Brain microvascular endothelial cell (primary cell): ENCODE data around the gene DDX41.

ENCODE experiments used
- DNase-seq: peaks from one replicate; pipeline ENCODE4 v3.0.0-alpha.2; 2020
- H3K27ac ChIP-seq: fragments of 250-450 bp; sonication (Bioruptor Pico); 2 replicates; pipeline ENCODE4 v1.5.1; 2020; ENCODE audit warnings: mild to moderate bottlenecking, moderate library complexity
- H3K27me3 ChIP-seq: fragments of 250-450 bp; sonication (Bioruptor Pico); replicated peaks from 2 replicates; pipeline ENCODE4 v1.5.1; 2020; ENCODE audit warnings: mild to moderate bottlenecking
- H3K36me3 ChIP-seq: fragments of 250-450 bp; sonication (Bioruptor Pico); replicated peaks from 2 replicates; pipeline ENCODE4 v1.5.1; 2020; ENCODE audit warnings: mild to moderate bottlenecking
- H3K4me3 ChIP-seq: 2 replicates; pipeline ENCODE4 v1.5.1; 2011; ENCODE audit warnings: low read depth, mild to moderate bottlenecking, control low read depth, low read length, moderate library complexity
- in situ Hi-C: cut with HindIII; loops from 2 replicates; pipeline ENCODE4 v1.10.0; 2017; ENCODE audit warnings: low sequenced_read_pairs, low pct_ligation_motif_present
- TF ChIP-seq, protein P1 (sequence below): IDR thresholded peaks from 2 replicates; pipeline ENCODE4 v1.5.1; 2011; ENCODE audit warnings: low read depth, mild to moderate bottlenecking, moderate library complexity, low read length, control low read depth, inconsistent platforms; ENCODE audit errors: missing control alignments

The DDX41 gene

DNA sequence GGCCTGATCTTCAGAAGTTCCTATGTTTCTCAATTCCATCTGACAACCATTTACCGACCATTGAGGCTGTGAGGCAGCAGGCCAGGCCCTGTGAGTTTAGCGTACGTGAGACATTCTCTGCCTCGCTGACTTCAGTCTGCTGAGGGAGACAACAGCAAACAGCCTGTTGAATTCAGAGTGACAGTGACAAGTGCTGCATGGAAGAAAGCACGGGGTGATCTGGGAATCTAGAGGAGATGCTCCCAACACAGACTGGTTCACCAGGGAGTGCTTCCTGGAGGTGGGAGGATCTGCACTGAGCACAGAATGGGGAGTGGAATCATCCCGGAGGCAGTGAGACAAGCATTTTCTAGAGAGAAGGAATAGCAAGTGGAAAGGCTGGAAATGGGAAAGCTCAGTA lies 10.0 kb upstream of the DDX41 start:
- TF ChIP-seq, protein P1, sequence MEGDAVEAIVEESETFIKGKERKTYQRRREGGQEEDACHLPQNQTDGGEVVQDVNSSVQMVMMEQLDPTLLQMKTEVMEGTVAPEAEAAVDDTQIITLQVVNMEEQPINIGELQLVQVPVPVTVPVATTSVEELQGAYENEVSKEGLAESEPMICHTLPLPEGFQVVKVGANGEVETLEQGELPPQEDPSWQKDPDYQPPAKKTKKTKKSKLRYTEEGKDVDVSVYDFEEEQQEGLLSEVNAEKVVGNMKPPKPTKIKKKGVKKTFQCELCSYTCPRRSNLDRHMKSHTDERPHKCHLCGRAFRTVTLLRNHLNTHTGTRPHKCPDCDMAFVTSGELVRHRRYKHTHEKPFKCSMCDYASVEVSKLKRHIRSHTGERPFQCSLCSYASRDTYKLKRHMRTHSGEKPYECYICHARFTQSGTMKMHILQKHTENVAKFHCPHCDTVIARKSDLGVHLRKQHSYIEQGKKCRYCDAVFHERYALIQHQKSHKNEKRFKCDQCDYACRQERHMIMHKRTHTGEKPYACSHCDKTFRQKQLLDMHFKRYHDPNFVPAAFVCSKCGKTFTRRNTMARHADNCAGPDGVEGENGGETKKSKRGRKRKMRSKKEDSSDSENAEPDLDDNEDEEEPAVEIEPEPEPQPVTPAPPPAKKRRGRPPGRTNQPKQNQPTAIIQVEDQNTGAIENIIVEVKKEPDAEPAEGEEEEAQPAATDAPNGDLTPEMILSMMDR = no peak
- Histone ChIP-seq H3K27ac (no peak overlapping the region), H3K36me3 (peaks cover 67% of the 10 kb centered on the region), H3K27me3 (no peaks in the 10 kb centered on the region), H3K4me3 (no peak overlapping the region)
- in situ Hi-C loops = no loop called here
- no peak for DNase-seq

DNA sequence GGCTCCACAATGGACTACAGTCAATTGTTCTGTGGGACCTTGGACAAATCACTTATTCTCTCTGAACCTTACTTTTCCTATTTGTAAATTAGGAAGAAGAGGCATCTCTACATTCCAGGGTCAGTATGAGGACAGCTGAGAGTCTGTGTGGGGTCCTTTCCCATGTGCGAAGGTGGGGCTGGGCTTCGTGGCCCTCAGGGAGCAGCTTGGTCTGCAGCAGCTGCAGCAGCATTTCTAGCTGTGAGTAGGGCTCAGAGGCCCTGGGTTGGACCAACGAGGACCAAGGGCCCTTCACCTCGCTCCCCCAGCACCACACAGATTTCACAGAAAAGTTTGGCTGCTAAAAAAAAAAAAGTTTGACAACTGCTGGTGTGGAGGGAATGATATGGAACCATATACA lies 9.4 kb upstream of the DDX41 start:
- DNase-seq = no peak
- in situ Hi-C loops = no loop called here
- H3K4me3 ChIP-seq = no peak overlapping the region
- TF ChIP-seq, protein P1 = no peak
- H3K27me3 ChIP-seq = no peaks in the 10 kb centered on the region
- H3K27ac ChIP-seq = no peak overlapping the region
- H3K36me3 ChIP-seq = peaks cover 69% of the 10 kb centered on the region

DNA sequence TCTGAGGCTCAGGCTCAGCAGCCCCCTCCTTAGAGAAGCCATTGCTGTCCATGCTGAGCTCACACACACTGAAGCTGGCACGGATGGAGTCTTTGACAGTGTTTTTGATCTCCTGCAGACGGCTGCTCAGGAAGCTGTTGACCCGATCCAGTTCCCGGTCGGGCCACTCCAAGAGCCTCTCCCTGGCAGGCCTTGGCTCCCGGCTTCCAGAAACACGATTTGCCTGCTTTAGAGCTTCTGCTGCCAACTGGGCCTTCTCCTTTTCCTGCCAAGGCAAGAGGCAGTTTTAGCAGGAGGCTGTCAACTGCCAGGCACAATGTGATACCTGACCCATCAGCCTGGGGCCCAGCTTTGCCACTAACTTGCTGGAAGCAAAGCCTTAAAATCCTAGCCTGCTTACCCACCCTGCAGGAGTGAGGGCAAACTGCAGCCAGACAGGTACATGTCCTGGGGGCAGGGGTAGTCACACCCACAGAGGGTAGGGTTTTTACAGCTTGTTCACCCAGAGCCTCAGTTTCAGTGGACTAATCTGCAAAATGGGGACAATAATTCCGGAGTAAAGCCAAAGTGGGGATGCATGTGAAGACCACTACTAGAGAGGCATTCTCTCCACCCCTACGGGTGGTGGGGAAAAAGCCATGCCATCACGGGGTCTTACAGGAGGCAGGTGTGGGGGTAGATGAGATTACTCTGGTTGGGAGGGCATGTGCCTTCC lies 8.3 kb upstream of the DDX41 start:
- in situ Hi-C loops = no loop called here
- Histone ChIP-seq H3K4me3 (no peak overlapping the region), H3K27ac (no peak overlapping the region), H3K36me3 (peaks cover 68% of the 10 kb centered on the region), H3K27me3 (no peaks in the 10 kb centered on the region)
- DNase-seq = no peak
- TF ChIP-seq, protein P1 = no peak

DNA sequence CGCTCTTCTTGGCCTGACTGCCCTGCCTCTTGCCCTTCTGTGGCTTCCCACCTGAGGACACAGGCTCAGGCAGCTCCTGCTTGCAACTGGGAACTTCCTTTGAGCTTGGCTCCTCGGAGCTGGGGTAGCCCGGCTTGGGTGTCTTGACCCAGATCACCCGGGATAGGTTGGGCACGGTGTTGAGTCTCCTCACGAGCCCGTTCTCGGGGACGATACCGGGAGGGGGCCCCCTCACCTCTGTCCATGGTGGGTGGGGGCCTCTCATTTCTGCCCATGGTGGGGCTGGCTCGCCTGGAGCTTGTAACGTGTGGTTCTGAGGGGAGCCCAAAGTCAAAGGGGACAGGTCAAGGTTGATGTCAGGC lies 7.8 kb upstream of the DDX41 start:
- in situ Hi-C loops = no loop called here
- no peaks in the 10 kb centered on the region for H3K27me3 ChIP-seq
- DNase-seq = no peak
- peaks cover 68% of the 10 kb centered on the region for H3K36me3 ChIP-seq
- no peak overlapping the region for H3K27ac ChIP-seq
- H3K4me3 ChIP-seq = no peak overlapping the region
- TF ChIP-seq, protein P1 = no peak

DNA sequence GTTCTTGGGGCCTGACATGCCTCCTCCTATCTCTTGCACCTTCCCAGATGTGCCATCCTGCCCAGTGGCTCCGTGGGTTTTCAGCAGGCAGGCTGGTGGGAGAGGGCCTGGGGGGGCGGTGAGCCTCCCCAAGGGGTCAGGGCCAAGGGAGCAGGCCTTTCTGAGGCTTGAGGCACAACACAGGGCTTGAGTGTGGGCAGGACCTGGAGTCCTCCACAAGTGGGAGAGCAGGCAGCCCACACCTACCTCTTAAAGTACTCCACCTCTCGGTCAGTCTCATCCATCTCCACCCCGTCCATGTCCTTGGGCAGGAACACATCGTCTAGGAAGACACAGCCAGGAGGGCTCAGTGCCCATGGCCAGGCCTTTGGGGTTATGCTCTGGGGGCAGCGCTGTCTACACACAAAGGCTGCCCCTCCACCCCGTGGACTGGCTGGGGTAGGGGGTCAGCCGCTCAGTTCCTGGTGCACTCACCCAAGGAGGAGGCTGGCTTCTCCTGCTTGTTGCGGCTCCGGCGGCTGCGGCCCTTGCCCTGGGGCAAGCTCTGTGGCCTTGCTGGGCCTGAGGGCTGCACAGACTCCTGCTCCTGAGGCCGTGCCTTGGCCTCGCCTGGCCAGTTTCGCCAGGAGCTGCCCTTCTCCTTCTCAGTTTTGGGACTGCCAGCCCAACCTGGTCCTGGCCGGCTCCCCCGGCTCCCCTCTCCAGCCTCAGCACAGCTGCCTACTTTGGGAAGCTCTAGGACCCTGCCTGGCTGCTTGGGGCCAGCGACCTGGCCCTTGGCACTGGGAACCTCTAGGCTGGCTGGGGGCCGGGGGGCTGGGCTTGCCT lies 7.2 kb upstream of the DDX41 start:
- Histone ChIP-seq H3K27me3 (no peaks in the 10 kb centered on the region), H3K27ac (no peak overlapping the region), H3K4me3 (no peak overlapping the region), H3K36me3 (peaks cover 68% of the 10 kb centered on the region)
- in situ Hi-C loops = no loop called here
- DNase-seq = no peak
- TF ChIP-seq, protein P1 = no peak
